Fibroblast of the aortic adventitia (primary cell): ENCODE measurements around the gene CENPT. TPM values are rescaled to one million over a fixed set of nuclear protein-coding genes. Genes with fewer than 3 reads are reported as not detected.

Experiments used
- DNase-seq: peaks from one replicate; pipeline ENCODE4 v3.0.0-alpha.2; 2010; ENCODE audit warnings: low read depth
- H3K4me3 ChIP-seq: 2 replicates; pipeline ENCODE4 v1.5.1; 2011; ENCODE audit warnings: low read depth, mild to moderate bottlenecking, control low read depth, low read length, moderate library complexity
- CTCF ChIP-seq: IDR thresholded peaks from 2 replicates; pipeline ENCODE4 v1.5.1; 2011; ENCODE audit warnings: mild to moderate bottlenecking, low read length, control low read depth, inconsistent platforms; ENCODE audit not compliant: insufficient read depth
- total RNA-seq: library from RNA; depleted of rRNA; stranded (reverse); fragments of >200 nt; gene quantifications from 2 replicates; pipeline ENCODE4 v1.2.3, GENCODE V29; 2012; ENCODE audit warnings: low replicate concordance

Gene CENPT
- total RNA-seq, 1 donor, result 39.9 TPM

- TF ChIP-seq CTCF, result no peak
- no peak for DNase-seq
- H3K4me3 ChIP-seq, result no peak overlapping the region
Measured at GRCh38 chr16:67877064-67877463, 29.6 kb upstream of the CENPT start.

GRCh38 chr16:67874372-67874771 lies 26.9 kb upstream of the CENPT start:
- no peak for DNase-seq
- peak overlapping the region; percentile 89 for H3K4me3 ChIP-seq
- no peak for TF ChIP-seq CTCF

- peak; percentile 18 for DNase-seq
- peak overlapping the region; percentile 89 for H3K4me3 ChIP-seq
Measured at GRCh38 chr16:67873435-67874370, 26.2 kb upstream of the CENPT start.

GRCh38 chr16:67872631-67873434 lies 25.3 kb upstream of the CENPT start, which contains the start of gene EDC4:
Gene EDC4 (plus strand): TSS chr16:67873052. CDS start chr16:67873262, 210 bp downstream.
- peak within 1 kb of the TSS; percentile 89 for H3K4me3 ChIP-seq
- TF ChIP-seq CTCF, result no peak
- DNase-seq, result peak; percentile 74

More at GRCh38 chr16:67873435-67874370, 26.2 kb upstream of the CENPT start:
- no peak for TF ChIP-seq CTCF

GRCh38 chr16:67872131-67872630 lies 24.7 kb upstream of the CENPT start:
- no peak overlapping the region for H3K4me3 ChIP-seq
- no peak for TF ChIP-seq CTCF
- no peak for DNase-seq

GRCh38 chr16:67871256-67871655 lies 23.8 kb upstream of the CENPT start:
- no peak for DNase-seq
- TF ChIP-seq CTCF, result no peak
- H3K4me3 ChIP-seq, result no peak overlapping the region
